Measurements from ENCODE around the gene RHOXF2. TPM values are rescaled to one million over a fixed set of nuclear protein-coding genes. Genes with fewer than 3 reads are reported as not detected.
"Not testable (repeated sequence)": the region's sequence is repeated elsewhere in the genome, so short reads cannot be mapped to it uniquely, and the experiment has no call there.

RHOXF2 gene
- total RNA-seq, result not detected in 2 replicates

- DNase-seq, result not testable (repeated sequence)
These were observed at the start of gene RHOXF2 for GRCh38 chrX:120158313-120158712. RHOXF2 (plus strand) TSS chrX:120158613; CDS start chrX:120158751, 138 bp downstream.

GRCh38 chrX:120109378-120109777, 49.0 kb upstream of the RHOXF2 start:
- DNase-seq, result no peak

GRCh38 chrX:120111611-120112010, 46.8 kb upstream of the RHOXF2 start:
- no peak for DNase-seq

GRCh38 chrX:120115438-120115963, 42.9 kb upstream of the RHOXF2 start, which contains the start of gene RHOXF1:
RHOXF1 (minus strand) TSS chrX:120115913; CDS start chrX:120115862, 51 bp downstream.
- DNase-seq, result no peak

GRCh38 chrX:120120223-120120622, 38.2 kb upstream of the RHOXF2 start:
- no peak for DNase-seq

- peak; percentile 0 for DNase-seq
These were observed 33.0 kb upstream of the RHOXF2 start for GRCh38 chrX:120125444-120125843.

- DNase-seq, result not testable (repeated sequence)
These were observed 30.0 kb upstream of the RHOXF2 start for GRCh38 chrX:120128306-120128846.

- no peak for DNase-seq
These were observed 22.3 kb upstream of the RHOXF2 start for GRCh38 chrX:120136128-120136527.

- no peak for DNase-seq
These were observed 21.6 kb upstream of the RHOXF2 start for GRCh38 chrX:120136840-120137239.

GRCh38 chrX:120137439-120137838, 21.0 kb upstream of the RHOXF2 start:
- no peak for DNase-seq

- no peak for DNase-seq
These were observed 18.0 kb upstream of the RHOXF2 start for GRCh38 chrX:120140293-120140981.

GRCh38 chrX:120144178-120144844, 14.1 kb upstream of the RHOXF2 start:
- no peak for DNase-seq

- DNase-seq, result no peak
These were observed 13.0 kb upstream of the RHOXF2 start for GRCh38 chrX:120145295-120145925.

GRCh38 chrX:120146323-120146722, 12.1 kb upstream of the RHOXF2 start:
- not testable (repeated sequence) for DNase-seq

GRCh38 chrX:120147537-120147936, 10.9 kb upstream of the RHOXF2 start:
- DNase-seq, result no peak

- DNase-seq, result not testable (repeated sequence)
These were observed 8.2 kb upstream of the RHOXF2 start for GRCh38 chrX:120150109-120150744.

- not testable (repeated sequence) for DNase-seq
These were observed 673 bp downstream of the RHOXF2 start for GRCh38 chrX:120159086-120159485.

GRCh38 chrX:120193254-120193653, 34.8 kb downstream of the RHOXF2 start:
- DNase-seq, result not testable (repeated sequence)

- not testable (repeated sequence) for DNase-seq
These were observed 35.3 kb downstream of the RHOXF2 start for GRCh38 chrX:120193720-120194119.

- DNase-seq, result not testable (repeated sequence)
These were observed 37.4 kb downstream of the RHOXF2 start for GRCh38 chrX:120195786-120196185.

GRCh38 chrX:120196626-120197283, 38.3 kb downstream of the RHOXF2 start:
- DNase-seq, result not testable (repeated sequence)

- DNase-seq, result no peak
These were observed 42.4 kb downstream of the RHOXF2 start for GRCh38 chrX:120200851-120201250.

Measured in dermis blood vessel endothelial cell (primary cell).